COLO829 (cell line): ENCODE data around the gene PRPH.
A peak's percentile ranks its signal among the peaks of the same experiment; 100 is the strongest.

Experiments
- DNase-seq: peaks from one replicate; pipeline ENCODE4 v3.0.0; 2012; ENCODE audit warnings: low spot score

The PRPH gene

GRCh38 chr12:49346659-49347310 lies 51.8 kb downstream of the PRPH start, which contains the start of gene DNAJC22:
Gene DNAJC22, plus strand, starts transcription at chr12:49346888. Its CDS starts 1,985 bp downstream, at chr12:49348873.
- no peak for DNase-seq

- peak; percentile 98 for DNase-seq
Measured at GRCh38 chr12:49347311-49348193, 52.6 kb downstream of the PRPH start.
